GM12891 (cell line): ENCODE results near the gene NAALADL2.

Source experiments
- PAX5 ChIP-seq: IDR thresholded peaks from 2 replicates; pipeline ENCODE4 v1.6.1; 2011; ENCODE audit warnings: low read length, moderate library complexity, mild to moderate bottlenecking; ENCODE audit not compliant: insufficient read depth, severe bottlenecking
- POLR2A ChIP-seq: IDR thresholded peaks from 2 replicates; pipeline ENCODE4 v1.6.1; 2011; ENCODE audit warnings: low read depth, low read length, control low read depth
- POLR2AphosphoS5 ChIP-seq: IDR thresholded peaks from 2 replicates; pipeline ENCODE4 v1.6.1; 2011; ENCODE audit warnings: low read depth, low read length, control low read depth
- SPI1 ChIP-seq: IDR thresholded peaks from 2 replicates; pipeline ENCODE4 v1.6.1; 2011; ENCODE audit warnings: low read depth, low read length, control low read depth
- TAF1 ChIP-seq: IDR thresholded peaks from 2 replicates; pipeline ENCODE4 v1.6.1; 2011; ENCODE audit warnings: low read depth, low read length, control low read depth

DNA sequence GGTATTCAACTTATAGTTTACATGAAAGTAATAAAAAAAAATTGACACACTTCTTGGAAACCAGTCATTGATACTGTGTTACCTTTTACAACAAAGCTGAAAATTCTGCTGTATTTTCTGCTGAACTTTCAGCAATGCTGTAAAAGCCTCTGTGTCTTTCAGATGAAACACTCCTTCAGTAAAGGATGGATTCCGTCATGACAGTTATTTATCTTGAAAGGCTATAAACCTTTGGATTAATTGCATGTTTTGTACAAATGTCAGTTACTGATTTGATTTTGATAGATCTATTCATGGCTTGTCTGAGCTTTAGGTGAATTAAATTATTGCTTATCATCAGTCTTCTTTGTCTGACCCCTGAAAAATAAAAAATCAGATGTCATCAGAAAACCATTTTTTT, 355.1 kb downstream of the NAALADL2 start:
- TF ChIP-seq POLR2A (no peak), TAF1 (no peak), POLR2AphosphoS5 (no peak), SPI1 (no peak), PAX5 (no peak)
